ENCODE measurements around the gene PRPSAP2. TPM values are rescaled to one million over a fixed set of nuclear protein-coding genes. Genes with fewer than 3 reads are reported as not detected.

Gene PRPSAP2
- total and polyA plus RNA-seq, 2 donors (not counting 3 experiments of a cell fraction or from before 2014, with no cell fraction given): 22.2 to 38.5 TPM

- H2AFZ ChIP-seq (ENCODE audit: low read depth, low read length): no peak overlapping the region
- H3K36me3 ChIP-seq (ENCODE audit: control insufficient read depth in 2 of 2, extremely low read depth in 1 of 2, insufficient read depth in 2 of 2, low read length in 2 of 2): no peaks in the 10 kb centered on the region
- H3K79me2 ChIP-seq (ENCODE audit: control insufficient read depth, insufficient read depth, low read length): no peaks in the 10 kb centered on the region
- BruUV-seq (replicated peaks): no TSS peak
- intact Hi-C loops (cut with micrococcal nuclease): no loop called here
- ChIA-PET CTCF (interaction anchor here (0.6 to 1.4 kb wide), 2 partner anchors 44 to 53 kb away, joined by 4 to 5 read pairs; no protein-coding TSS in a partner anchor), POLR2A (no interaction called here)
- DNase-seq (ENCODE audit: low read depth, low spot score) (no peak), FAIRE-seq (no peak)
- H4K20me1 ChIP-seq (replicated peaks; ENCODE audit: control insufficient read depth, extremely low read depth, insufficient read depth, low read length): no peaks in the 10 kb centered on the region
- no peak overlapping the region for H3K4me3 ChIP-seq (replicated peaks in 1 of 3; ENCODE audit: insufficient read depth in 1 of 3, low read depth in 1 of 3, low read length in 3 of 3)
- TF ChIP-seq EZH2 (IDR thresholded peaks at IDR 0.05; ENCODE audit: borderline replicate concordance, low read depth, low read length, severe bottlenecking): no peak
- TF ChIP-seq MYC (IDR thresholded peaks at IDR 0.05; ENCODE audit: low read depth, low read length): no peak
- TF ChIP-seq CTCF (IDR thresholded peaks at IDR 0.05; ENCODE audit: extremely low read depth in 1 of 2, insufficient read depth in 1 of 2, low read depth in 1 of 2, low read length in 2 of 2): no peak
- no peak for TF ChIP-seq POLR2AphosphoS5 (IDR thresholded peaks at IDR 0.05; ENCODE audit: insufficient read depth, low read depth, low read length)
- no peak for TF ChIP-seq MAX (IDR thresholded peaks at IDR 0.05; ENCODE audit: insufficient read depth, insufficient read length)
- TF ChIP-seq FOS (IDR thresholded peaks at IDR 0.05; ENCODE audit: borderline replicate concordance, insufficient read depth, low read length): no peak
- TF ChIP-seq GATA2 (IDR thresholded peaks at IDR 0.05; ENCODE audit: insufficient read depth, insufficient read length, low read depth, low read length): no peak
- no peak for TF ChIP-seq JUN (IDR thresholded peaks at IDR 0.05; ENCODE audit: borderline replicate concordance, insufficient read depth, insufficient read length, low read depth)
- TF ChIP-seq POLR2A (IDR thresholded peaks at IDR 0.05; ENCODE audit: low read depth, low read length): no peak
- H3K4me2 ChIP-seq (ENCODE audit: insufficient read depth, low read length): no peak overlapping the region
- H3K27me3 ChIP-seq (ENCODE audit: control insufficient read depth in 2 of 2, insufficient read depth in 2 of 2, low read length in 2 of 2): peaks cover 0 to 8% of the 10 kb centered on the region in 2 experiments
- no peaks in the 10 kb centered on the region for H3K9me1 ChIP-seq (replicated peaks; ENCODE audit: control insufficient read depth, extremely low read depth, insufficient read depth, low read length)
- no peaks in the 10 kb centered on the region for H3K9me3 ChIP-seq (replicated peaks; ENCODE audit: control insufficient read depth, insufficient read depth, low read length)
- dilution Hi-C loops (cut with MboI; ENCODE audit: extremely low pct_ligation_motif_present, low sequenced_read_pairs): no loop called here
- H3K27ac ChIP-seq (ENCODE audit: insufficient read depth, low read depth, low read length): no peak overlapping the region
- H3K9ac ChIP-seq (replicated peaks; ENCODE audit: extremely low read depth, insufficient read depth, low read length): no peak overlapping the region
- H3K4me1 ChIP-seq (ENCODE audit: control insufficient read depth, extremely low read depth, insufficient read depth, low read length): no peaks in the 10 kb centered on the region
Observed at GRCh38 chr17:18954321-18954720, 96.4 kb downstream of the PRPSAP2 start.
